Measurements from ENCODE around the gene WWOX. TPM values are rescaled to one million over a fixed set of nuclear protein-coding genes. Genes with fewer than 3 reads are reported as not detected.

WWOX gene
- total RNA-seq, 6 donors from 2014 or later = 18.7 to 167 (median 31.0) TPM

DNA sequence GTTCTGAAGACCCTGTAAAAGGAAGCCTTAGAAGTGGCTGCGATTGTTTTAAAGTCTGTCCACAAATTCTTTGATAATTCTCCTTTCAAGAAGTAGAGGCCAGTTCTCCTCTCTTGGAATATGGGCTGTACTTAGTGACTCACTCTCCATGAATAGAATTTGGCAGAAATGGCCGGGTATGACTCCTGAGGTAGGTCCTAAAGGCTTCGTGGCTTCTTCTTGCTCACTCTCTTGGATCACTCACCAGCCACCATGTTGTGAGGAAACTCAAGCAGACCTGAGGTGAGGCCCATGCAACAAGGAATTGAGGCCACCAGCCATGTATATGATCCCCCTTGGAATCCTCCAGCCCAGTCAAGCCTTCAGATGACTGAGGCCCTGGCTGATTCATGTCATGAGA lies 75.8 kb downstream of the WWOX start:
- H3K9me3 ChIP-seq = no peaks in the 10 kb centered on the region
- WGBS, 2 donors = 89 to 95% methylated on average over 3 of the region's 3 CpGs
- no peak overlapping the region for H3K27ac ChIP-seq
- ATAC-seq (ENCODE audit: low FRiP score in 2 of 2) = no peak
- H3K4me3 ChIP-seq = no peak overlapping the region
- no peaks in the 10 kb centered on the region for H3K36me3 ChIP-seq
- DNase-seq = no peak
- peaks cover 0 to 3% (median 0%) of the 10 kb centered on the region in 4 donors for H3K4me1 ChIP-seq
- no peak for TF ChIP-seq EP300 (IDR thresholded peaks at IDR 0.05)
- TF ChIP-seq POLR2A (IDR thresholded peaks at IDR 0.05) = no peak
- TF ChIP-seq, protein P1, sequence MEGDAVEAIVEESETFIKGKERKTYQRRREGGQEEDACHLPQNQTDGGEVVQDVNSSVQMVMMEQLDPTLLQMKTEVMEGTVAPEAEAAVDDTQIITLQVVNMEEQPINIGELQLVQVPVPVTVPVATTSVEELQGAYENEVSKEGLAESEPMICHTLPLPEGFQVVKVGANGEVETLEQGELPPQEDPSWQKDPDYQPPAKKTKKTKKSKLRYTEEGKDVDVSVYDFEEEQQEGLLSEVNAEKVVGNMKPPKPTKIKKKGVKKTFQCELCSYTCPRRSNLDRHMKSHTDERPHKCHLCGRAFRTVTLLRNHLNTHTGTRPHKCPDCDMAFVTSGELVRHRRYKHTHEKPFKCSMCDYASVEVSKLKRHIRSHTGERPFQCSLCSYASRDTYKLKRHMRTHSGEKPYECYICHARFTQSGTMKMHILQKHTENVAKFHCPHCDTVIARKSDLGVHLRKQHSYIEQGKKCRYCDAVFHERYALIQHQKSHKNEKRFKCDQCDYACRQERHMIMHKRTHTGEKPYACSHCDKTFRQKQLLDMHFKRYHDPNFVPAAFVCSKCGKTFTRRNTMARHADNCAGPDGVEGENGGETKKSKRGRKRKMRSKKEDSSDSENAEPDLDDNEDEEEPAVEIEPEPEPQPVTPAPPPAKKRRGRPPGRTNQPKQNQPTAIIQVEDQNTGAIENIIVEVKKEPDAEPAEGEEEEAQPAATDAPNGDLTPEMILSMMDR (IDR thresholded peaks at IDR 0.05) = no peak
- TF ChIP-seq POLR2AphosphoS5 (IDR thresholded peaks at IDR 0.05) = no peak
- H3K27me3 ChIP-seq = no peaks in the 10 kb centered on the region

DNA sequence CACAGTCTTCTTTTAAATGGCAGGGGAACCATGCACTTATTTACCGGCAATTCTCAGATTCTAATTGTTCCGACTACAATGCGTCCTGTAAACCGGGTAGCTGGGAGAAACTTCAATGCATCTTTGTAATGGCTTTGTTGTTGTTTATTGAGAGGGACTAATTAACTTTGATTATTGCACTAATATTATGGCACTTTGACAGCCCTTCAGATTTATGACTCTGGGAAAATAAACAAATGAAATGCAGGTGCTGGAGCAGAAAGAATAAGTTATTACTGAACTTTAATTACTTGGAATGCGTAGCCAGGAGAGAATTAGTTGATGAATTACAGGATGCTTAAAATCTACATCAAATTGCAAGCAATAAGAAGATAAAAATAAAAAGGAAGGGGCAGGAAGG lies 77.0 kb downstream of the WWOX start:
- 74 to 91% methylated on average over 5 of the region's 5 CpGs for WGBS, 2 donors
- no peak for ATAC-seq (ENCODE audit: low FRiP score in 2 of 2)
- no peak overlapping the region for H3K4me3 ChIP-seq
- H3K36me3 ChIP-seq = no peaks in the 10 kb centered on the region
- no peak overlapping the region for H3K27ac ChIP-seq
- no peak for DNase-seq
- H3K9me3 ChIP-seq = no peaks in the 10 kb centered on the region
- TF ChIP-seq POLR2A (IDR thresholded peaks at IDR 0.05) (no peak), EP300 (IDR thresholded peaks at IDR 0.05) (no peak), POLR2AphosphoS5 (IDR thresholded peaks at IDR 0.05) (no peak)
- TF ChIP-seq, protein P1 (IDR thresholded peaks at IDR 0.05) = no peak
- peaks cover 0 to 3% (median 0%) of the 10 kb centered on the region in 4 donors for H3K4me1 ChIP-seq
- no peaks in the 10 kb centered on the region for H3K27me3 ChIP-seq

DNA sequence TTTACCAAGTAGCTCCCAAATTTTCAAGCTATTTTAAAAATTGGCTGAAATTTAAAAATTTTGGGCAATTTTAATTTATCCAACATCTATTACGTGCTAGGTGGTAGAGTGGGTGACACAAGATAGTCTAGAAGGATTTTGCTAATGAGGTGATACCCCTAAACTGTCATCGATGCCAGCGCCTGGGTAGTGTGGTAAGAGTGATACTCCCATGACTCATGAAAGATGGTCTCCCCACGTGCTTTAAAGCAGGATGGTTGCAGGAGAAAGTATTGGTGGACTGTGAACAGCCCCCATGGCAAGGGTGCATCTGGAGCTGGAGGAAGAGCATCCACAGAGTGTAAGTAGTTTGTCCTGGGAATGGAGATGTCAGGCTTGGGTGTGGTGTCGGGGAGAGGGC lies 77.8 kb downstream of the WWOX start:
- Histone ChIP-seq H3K36me3 (no peaks in the 10 kb centered on the region), H3K9me3 (no peaks in the 10 kb centered on the region), H3K4me3 (no peak overlapping the region), H3K27me3 (no peaks in the 10 kb centered on the region), H3K27ac (no peak overlapping the region), H3K4me1 (peaks cover 0 to 3% (median 0%) of the 10 kb centered on the region in 4 donors)
- TF ChIP-seq POLR2AphosphoS5 (IDR thresholded peaks at IDR 0.05) (no peak), POLR2A (IDR thresholded peaks at IDR 0.05) (no peak), EP300 (IDR thresholded peaks at IDR 0.05) (no peak)
- TF ChIP-seq, protein P1 (IDR thresholded peaks at IDR 0.05) = no peak
- 76 to 91% methylated on average over 5 of the region's 5 CpGs for WGBS, 2 donors
- ATAC-seq (ENCODE audit: low FRiP score in 2 of 2) (no peak), DNase-seq (no peak)

DNA sequence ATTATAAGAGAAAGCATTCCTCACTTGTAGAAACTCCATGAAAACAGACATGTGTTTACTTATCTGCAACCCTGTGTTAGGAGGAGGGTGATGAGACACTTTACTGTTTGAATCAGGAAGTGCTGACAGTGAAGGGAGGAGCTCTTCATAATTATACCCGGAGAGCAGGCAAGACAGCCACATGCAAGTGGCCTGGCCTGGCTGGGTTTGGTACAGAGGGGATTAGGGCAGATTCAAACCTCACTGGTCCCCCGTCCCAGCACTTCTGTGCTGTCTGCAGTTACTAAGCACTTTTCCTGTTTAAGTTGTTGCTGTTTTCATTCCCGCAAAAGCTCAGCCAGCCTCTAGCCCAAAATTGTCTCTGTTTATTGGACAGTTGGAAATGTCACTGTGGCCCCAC lies 78.5 kb downstream of the WWOX start:
- H3K4me3 ChIP-seq = no peak overlapping the region
- DNase-seq (no peak), ATAC-seq (ENCODE audit: low FRiP score in 2 of 2) (no peak)
- no peak overlapping the region for H3K27ac ChIP-seq
- peaks cover 0 to 3% (median 0%) of the 10 kb centered on the region in 4 donors for H3K4me1 ChIP-seq
- TF ChIP-seq, protein P1 (IDR thresholded peaks at IDR 0.05) = no peak
- TF ChIP-seq POLR2AphosphoS5 (IDR thresholded peaks at IDR 0.05) (no peak), POLR2A (IDR thresholded peaks at IDR 0.05) (no peak), EP300 (IDR thresholded peaks at IDR 0.05) (no peak)
- no peaks in the 10 kb centered on the region for H3K27me3 ChIP-seq
- WGBS, 2 donors = 60 to 63% methylated on average over 3 of the region's 3 CpGs
- H3K36me3 ChIP-seq = no peaks in the 10 kb centered on the region
- no peaks in the 10 kb centered on the region for H3K9me3 ChIP-seq

DNA sequence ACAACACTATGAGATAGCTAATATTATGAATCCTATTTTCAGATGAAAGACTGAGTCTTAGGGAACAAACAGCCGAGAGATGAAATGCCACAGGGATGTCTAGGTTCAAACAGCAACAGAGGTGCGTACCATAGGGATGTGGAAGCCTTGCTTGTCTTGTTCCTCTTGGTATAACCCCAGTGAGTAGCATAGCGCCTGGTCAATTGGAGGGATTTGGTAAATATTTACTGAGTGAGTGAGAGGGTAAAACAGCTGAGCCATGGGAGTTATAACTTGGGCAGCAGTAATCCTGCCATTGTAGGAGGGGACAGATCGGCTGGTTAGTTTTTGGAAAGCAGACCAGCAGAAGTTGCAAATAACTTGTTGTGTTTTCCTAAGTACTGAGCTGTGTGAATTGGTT lies 80.2 kb downstream of the WWOX start:
- DNase-seq (no peak), ATAC-seq (ENCODE audit: low FRiP score in 2 of 2) (no peak)
- H3K4me3 ChIP-seq = no peak overlapping the region
- TF ChIP-seq POLR2AphosphoS5 (IDR thresholded peaks at IDR 0.05) (no peak), POLR2A (IDR thresholded peaks at IDR 0.05) (no peak), EP300 (IDR thresholded peaks at IDR 0.05) (no peak)
- TF ChIP-seq, protein P1 (IDR thresholded peaks at IDR 0.05) = no peak
- H3K4me1 ChIP-seq = peaks cover 0 to 10% (median 8%) of the 10 kb centered on the region in 4 donors
- H3K36me3 ChIP-seq = no peaks in the 10 kb centered on the region
- no peaks in the 10 kb centered on the region for H3K27me3 ChIP-seq
- H3K9me3 ChIP-seq = no peaks in the 10 kb centered on the region
- H3K27ac ChIP-seq = no peak overlapping the region
- 72 to 82% methylated on average over 4 of the region's 4 CpGs for WGBS, 2 donors
